NCI-H748 (cell line): Measurements from ENCODE around the gene ARL10.

Experiments
- DNase-seq: peaks from one replicate; lab custom pipeline; 2025; ENCODE audit not compliant: unreplicated experiment; lab: John Stamatoyannopoulos, UW

Gene ARL10

GRCh38 chr5:176365351-176366231, at the start of gene ARL10:
Gene ARL10 (plus strand): TSS chr5:176365487. CDS start chr5:176365564, 77 bp downstream.
- DNase-seq = peak; percentile 68

DNA sequence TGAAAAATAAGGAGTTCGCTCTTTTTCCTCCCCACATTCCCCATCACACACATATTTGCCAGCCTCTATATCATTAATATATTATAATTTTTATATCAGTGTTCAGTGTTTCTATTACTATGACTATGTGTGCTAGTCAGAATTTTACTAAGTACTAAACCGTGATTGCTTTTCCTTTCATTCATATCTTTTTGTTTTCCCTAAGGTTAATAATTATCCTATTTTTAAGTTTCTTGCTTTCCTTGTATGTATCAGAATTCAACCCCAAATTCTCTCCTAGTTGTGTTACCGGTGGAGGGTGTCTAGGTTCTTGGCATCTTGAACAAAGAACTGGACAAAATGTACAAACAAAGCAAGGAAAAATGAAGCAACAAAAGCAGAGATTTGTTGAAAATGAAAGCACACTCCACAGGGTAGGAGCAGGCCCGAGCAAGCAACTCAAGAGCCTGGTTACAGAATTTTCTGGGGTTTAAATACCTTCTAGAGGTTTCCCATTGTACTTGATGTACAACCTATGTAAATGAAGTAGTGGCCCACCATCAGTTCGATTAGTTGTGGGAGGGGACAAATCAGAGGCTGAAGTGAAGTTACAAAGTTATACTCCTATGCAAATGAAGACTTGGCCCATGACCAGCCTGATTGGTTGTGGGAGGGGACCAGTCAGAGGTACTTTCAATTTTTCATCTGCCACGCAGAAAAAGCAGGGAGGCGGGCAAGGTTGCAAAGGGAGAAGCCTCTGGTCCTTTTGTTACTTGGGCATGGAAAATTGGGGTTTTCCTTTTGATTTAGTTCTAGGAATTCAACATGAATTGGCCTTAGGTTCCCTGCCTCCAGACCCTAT, 47.5 kb upstream of the ARL10 start:
- DNase-seq = no peak

DNA sequence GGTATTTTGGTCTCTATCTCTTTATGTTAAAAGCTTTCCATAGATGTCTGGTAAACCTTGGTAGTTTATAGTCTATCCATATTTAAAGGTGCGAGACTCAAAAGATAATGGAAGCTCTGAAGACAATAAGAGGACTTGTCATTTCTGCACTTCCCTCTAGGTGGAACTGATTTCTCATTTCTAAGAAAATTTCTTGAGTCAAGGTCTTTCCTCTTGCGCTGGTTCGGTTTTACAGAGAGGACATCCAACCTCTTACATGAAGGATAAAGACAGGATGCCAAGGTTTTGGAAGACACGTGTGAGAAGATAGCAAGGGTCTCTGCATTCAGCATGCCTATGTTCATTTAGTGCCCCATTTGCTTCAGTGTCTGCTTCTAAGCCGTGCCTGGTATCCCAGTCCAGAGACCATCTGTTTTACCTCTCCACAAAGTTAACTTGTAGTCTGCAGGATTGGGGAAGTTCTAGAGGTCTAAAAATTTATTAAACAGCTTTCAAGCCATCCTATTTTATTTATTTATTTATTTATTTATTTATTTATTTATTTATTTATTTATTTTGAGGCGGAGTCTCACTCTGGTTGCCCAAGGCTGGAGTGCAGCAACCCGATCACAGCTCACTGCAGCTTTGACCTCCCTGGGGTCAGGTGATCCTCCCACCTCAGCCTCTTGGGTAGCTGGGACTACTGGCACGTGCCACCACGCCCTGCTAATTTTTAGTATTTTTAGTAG, 45.3 kb upstream of the ARL10 start:
- DNase-seq = no peak

GRCh38 chr5:176320577-176320976, 44.7 kb upstream of the ARL10 start:
- DNase-seq = no peak

DNA sequence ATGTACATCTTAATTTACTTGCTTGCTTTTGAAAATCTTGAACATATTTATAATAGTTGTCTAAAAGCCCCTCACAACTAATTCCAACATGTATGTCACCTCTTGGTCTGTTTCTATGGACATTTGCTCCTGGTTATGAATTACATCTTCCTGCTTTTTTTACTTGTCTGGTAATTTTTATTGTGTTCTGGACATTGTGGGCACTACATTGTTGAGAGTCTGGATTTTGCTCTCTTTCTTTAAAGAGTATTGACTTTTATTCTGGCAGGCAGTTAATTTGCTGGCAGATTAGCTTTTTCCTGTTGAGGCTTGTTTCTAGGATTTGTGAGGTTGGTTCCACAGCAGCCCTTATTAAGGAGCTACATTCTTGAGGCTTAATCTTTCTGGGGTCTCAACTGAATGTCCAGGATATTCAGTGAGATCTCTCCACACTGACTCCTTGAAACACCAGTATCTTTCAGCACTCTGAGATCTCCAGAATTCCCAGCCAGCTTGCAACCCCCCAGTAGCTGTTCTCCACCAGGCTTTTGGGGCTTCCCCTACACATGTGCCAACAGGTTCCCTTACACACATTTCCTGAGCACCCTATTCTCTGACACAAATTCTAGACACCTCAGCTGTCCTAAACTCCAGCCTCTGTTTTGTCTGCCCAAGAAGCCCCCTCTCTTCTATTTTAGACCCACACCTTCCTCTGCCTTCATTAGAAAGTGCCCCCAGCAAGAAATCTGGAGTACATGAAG, 31.1 kb upstream of the ARL10 start:
- no peak for DNase-seq

DNA sequence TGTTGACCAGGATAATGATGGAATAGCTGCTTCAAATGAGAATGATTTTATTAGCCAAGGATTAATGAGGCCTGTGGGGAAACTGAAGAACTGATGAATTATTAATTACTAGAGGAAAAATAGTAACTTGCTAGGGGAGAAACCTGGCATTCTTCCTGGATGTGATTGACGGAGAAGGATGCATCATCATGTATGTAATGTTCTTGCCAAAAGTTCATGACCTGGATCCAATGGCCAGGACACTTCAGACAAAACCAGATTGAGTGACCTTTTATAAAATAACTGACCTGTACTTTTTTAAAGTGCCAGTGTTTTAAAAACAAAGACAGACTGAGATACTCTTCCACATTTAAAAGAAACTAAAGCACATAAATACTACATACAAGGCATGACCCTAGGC, 27.4 kb upstream of the ARL10 start:
- DNase-seq = no peak

DNA sequence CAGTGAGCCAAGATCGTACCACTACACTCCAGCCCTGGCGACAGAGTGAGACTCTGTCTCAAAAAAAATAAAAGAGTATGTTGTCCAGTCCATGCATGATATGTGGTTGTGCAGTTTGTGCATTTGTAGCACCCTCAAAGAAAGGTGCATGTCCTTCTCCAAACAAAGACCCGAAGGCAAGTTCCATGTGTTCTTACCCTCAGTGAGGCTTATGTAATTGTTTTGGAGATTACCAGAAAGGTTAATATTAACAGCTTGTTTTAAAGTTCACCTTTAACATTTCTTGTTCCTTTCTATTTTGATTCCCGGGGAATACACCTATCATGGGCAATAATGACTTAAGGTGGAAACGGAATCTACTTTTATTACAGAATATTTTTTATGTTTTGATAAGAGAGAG, 26.0 kb upstream of the ARL10 start:
- DNase-seq = no peak

DNA sequence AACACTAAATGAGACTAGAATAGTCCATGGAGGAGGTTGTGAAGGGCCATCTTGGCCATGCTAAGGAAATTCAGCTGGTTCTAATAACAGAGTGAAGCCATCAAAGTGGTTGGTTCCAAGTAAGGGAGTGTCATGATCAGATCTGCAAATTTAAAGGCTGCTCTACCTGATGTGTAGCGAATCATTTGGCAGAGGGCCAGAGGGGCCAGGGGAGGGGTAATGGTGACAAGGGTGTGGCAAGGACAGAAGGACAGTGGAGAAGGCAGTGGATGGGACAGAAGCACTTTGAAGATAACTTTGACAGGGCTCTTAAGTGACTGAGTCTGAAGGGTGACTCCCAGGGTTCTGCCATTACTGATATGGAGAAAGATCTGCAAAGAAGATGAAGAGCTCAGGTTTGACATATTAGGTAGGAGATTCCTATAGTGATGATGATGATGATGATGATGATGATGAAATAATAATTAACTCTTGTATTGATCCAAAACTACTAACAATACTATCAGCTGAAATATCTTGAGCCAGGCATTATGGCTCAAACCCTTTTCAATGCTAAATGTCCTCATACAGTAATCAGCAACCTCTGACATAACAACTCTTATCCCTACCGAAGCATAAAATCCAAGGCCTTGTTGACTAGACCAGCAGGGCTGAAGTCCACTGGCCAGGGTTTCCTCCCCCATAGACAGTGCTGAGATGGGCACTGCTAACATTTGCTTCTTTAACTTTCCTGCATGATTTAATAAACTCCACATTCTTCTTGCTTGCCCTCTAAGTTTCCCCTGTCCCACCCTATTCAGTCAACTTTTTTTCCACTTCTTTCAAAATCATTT, 23.7 kb upstream of the ARL10 start:
- no peak for DNase-seq

DNA sequence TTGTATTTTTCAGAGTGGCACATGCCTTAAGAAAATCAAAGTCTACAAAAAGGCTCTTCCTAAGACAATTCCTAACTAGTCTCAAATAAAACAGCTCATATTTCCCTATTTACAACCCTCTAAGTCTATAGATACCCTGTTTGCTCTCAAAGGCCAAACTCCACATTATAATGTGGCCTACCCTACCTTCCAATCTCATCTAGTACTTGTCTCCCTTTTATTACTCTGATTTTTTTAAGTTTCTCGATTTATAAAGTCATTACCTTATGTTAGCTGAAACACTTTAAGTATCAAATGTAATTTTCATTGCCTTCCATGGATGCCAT, 23.2 kb upstream of the ARL10 start:
- DNase-seq = no peak

GRCh38 chr5:176342766-176343458, 22.4 kb upstream of the ARL10 start:
- DNase-seq = no peak

DNA sequence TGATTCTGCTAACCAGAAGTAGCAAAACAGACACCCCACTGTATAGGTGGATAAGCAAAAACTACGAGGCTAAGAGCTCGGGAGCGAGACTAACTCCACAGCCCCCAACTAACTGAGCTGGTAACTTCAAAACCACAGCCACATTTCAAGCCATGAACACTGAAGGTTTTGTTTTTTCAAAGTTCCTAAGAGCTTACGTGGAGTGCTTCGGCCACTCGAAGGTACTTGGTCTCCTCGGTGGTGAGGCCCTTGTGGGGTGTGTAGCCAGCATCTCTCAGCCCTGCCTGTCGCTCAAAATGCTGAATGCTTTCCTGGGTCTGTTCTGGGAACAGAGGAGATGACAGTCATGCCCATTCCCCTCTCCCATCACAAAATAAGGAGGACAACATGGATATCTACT, 14.9 kb upstream of the ARL10 start:
- DNase-seq = no peak

GRCh38 chr5:176352116-176352878, 13.0 kb upstream of the ARL10 start:
- DNase-seq = no peak

DNA sequence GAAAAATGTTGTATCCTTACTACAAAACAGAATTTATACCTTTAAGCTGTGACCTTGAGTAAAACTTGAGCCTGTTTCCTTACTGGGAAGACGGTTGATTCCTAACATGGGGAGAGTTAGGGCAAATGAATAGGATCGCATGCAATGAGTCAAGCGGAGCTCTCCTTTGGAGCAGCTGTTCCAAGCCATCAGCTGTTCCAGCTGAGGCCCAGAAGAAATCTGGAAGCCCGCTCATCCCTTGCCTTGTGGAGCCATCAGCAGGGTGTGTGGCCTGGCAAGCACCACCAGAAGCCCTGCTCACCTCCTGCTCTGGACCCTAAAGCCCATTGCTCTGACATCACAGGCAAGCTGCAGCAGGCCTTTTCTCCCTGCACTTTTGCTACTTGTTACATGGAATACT, 11.8 kb upstream of the ARL10 start:
- DNase-seq = no peak

- no peak for DNase-seq
These were observed 9.7 kb upstream of the ARL10 start for GRCh38 chr5:176355400-176356178.

DNA sequence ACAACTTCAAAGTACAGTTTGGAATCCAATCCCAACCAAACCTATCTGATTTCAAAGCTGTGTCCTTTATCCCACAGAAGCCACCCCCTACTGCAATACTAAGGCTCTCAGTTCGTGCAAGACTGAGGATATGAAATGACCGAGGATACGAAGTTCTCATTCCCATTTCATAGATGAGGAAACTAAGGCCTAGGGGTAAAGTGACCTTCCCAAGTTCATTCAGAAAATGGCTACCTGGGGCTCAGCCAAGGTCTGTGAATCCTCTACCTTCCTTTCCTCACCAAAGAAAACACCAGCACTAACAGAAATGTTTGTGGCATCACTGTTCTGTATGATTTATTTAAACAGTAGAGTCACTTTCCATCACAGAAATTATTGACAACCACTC, 9.1 kb upstream of the ARL10 start:
- DNase-seq = no peak

GRCh38 chr5:176359658-176360057, 5.6 kb upstream of the ARL10 start:
- no peak for DNase-seq

GRCh38 chr5:176360894-176361436, 4.3 kb upstream of the ARL10 start:
- DNase-seq = peak; percentile 44
